Measurements from ENCODE around the gene TBXA2R. TPM values are rescaled to one million over a fixed set of nuclear protein-coding genes. Genes with fewer than 3 reads are reported as not detected.
"Not testable (repeated sequence)": the region's sequence is repeated elsewhere in the genome, so short reads cannot be mapped to it uniquely, and the experiment has no call there.

The TBXA2R gene
- total and polyA plus RNA-seq, 2 of the 8 experiments (the other 6 are each of a cell fraction or from before 2014, with no cell fraction given) = 0.39 to 0.50 TPM

DNA sequence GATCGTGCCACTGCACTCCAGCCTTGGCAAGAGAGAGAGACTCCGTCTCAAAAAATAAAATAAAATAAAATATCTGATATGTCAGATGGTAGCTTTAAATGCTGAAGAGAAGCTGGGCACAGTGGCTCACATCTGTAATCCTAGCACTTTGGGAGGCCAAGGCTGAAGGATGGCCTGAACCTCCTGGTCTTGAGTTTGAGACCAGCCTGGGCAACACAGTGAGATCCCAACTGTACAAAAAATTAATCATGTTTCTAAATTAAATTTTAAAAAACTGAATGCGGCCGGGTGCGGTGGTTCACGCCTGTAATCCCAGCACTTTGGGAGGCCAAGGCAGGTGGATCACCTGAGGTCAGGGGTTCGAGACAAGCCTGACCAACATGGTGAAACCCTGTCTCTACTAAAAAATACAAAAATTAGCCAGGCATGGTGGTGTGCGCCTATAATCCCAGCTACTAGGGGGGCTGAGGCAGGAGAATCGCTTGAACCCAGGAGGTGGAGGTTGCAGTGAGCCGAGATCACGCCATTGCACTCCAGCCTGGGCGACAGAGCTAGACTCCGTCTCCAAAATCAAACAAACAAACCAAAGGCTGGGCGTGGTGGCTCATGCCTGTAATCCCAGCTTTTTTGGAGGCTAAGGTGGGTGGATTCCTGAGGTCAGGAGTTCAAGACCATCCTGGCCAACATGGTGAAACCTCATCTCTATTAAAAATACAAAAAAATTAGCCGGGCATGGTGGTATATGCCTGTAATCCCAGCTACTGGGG lies 22.5 kb downstream of the TBXA2R start:
- not testable (repeated sequence) for H4K91ac ChIP-seq (replicated peaks; ENCODE audit: insufficient read length, low read length); H2BK12ac ChIP-seq (ENCODE audit: low read depth, low read length); H3K23ac ChIP-seq (ENCODE audit: insufficient read length); H3K23me2 ChIP-seq (ENCODE audit: low read depth, low read length); H2AK5ac ChIP-seq (ENCODE audit: low read depth, low read length); H2BK15ac ChIP-seq (ENCODE audit: low read length); FAIRE-seq; H3K4me3 ChIP-seq (ENCODE audit: extremely low read depth in 1 of 4, insufficient read depth in 2 of 4, low read depth in 3 of 4, low read length in 4 of 4); H3K79me1 ChIP-seq (ENCODE audit: low read depth, low read length); H4K5ac ChIP-seq (ENCODE audit: insufficient read length, low read depth, low read length); H2BK20ac ChIP-seq (ENCODE audit: low read length); H2BK120ac ChIP-seq (replicated peaks; ENCODE audit: low read depth, low read length); H3K9ac ChIP-seq (replicated peaks in 1 of 4; ENCODE audit: extremely low read depth in 1 of 4, low read depth in 3 of 4, low read length in 3 of 4); H3K4ac ChIP-seq (replicated peaks; ENCODE audit: insufficient read length, low read depth, low read length); H2BK5ac ChIP-seq (ENCODE audit: low read depth, low read length); H3K27ac ChIP-seq (ENCODE audit: low read depth, low read length); H2AFZ ChIP-seq (ENCODE audit: low read length); H3K56ac ChIP-seq (replicated peaks; ENCODE audit: insufficient read length, low read depth, low read length); DNase-seq (ENCODE audit: low read depth in 1 of 2, low spot score in 2 of 2); H4K8ac ChIP-seq (ENCODE audit: extremely low read depth, insufficient read depth, low read length); H3K4me1 ChIP-seq (replicated peaks in 1 of 4; ENCODE audit: control insufficient read depth in 3 of 4, insufficient read depth in 4 of 4, low read length in 3 of 4); H3K14ac ChIP-seq (ENCODE audit: insufficient read length); H4K20me1 ChIP-seq (replicated peaks in 1 of 2; ENCODE audit: control insufficient read depth in 1 of 2, insufficient read depth in 2 of 2, low read length in 2 of 2); H3K36me3 ChIP-seq (ENCODE audit: control insufficient read depth in 2 of 4, insufficient read depth in 4 of 4, low read length in 3 of 4); H3K79me2 ChIP-seq (ENCODE audit: control insufficient read depth in 1 of 2, insufficient read depth in 2 of 2, low read length in 2 of 2); H3K18ac ChIP-seq (ENCODE audit: extremely low read depth, low read length); H3K4me2 ChIP-seq (ENCODE audit: insufficient read depth in 1 of 2, low read depth in 2 of 2, low read length in 2 of 2); H3K9me3 ChIP-seq (ENCODE audit: insufficient read depth in 2 of 2, low read depth in 1 of 2, low read length in 1 of 2)
- peaks cover 11 to 21% (median 14%) of the 10 kb centered on the region in 4 experiments; a peak in 6 of 7 replicates for H3K27me3 ChIP-seq (replicated peaks in 1 of 4; ENCODE audit: control insufficient read depth in 3 of 4, extremely low read depth in 1 of 4, insufficient read depth in 3 of 4, low read length in 3 of 4)
- WGBS, 2 experiments (ENCODE audit: extremely low coverage in 1 of 2, insufficient coverage in 1 of 2, insufficient read length in 1 of 2, insufficient replicate concordance in 2 of 2, low coverage in 1 of 2, low lambda C conversion rate in 2 of 2, missing lambda C conversion rate in 1 of 2) = 90% methylated on average over 15 of the region's 15 CpGs; no CpG with 5 or more reads in 1 of the 2 experiments
- POLR2A ChIA-PET (ENCODE audit: partially characterized antibody) = interaction anchor here (0.8 to 1.2 kb wide), 3 partner anchors 17 to 34 kb away, joined by 3 to 4 read pairs (median 3); no protein-coding TSS in a partner anchor
- CTCF ChIA-PET (ENCODE audit: partially characterized antibody) = interaction anchor here (0.6 to 4.7 kb wide), 18 partner anchors 8 to 1077 kb away, joined by 3 to 38 read pairs (median 4); partner anchors contain the start of genes MFSD12 and TJP3
